OCI-LY1 (cell line): ENCODE results near the gene F11R.
A peak's percentile ranks its signal among the peaks of the same experiment; 100 is the strongest.

Source experiments
- H2AFZ ChIP-seq: fragments of 200-600 bp; sonication (generic), shearing (Covaris generic); 2 replicates; pipeline ENCODE4 v1.6.0; 2014; ENCODE audit warnings: antibody characterized with exemption, mild to moderate bottlenecking, low read length
- H3F3A ChIP-seq: fragments of 200-600 bp; sonication (generic), shearing (Covaris generic); 2 replicates; pipeline ENCODE4 v1.6.0; 2014; ENCODE audit warnings: mild to moderate bottlenecking, antibody characterized with exemption, low read length, moderate library complexity; ENCODE audit not compliant: insufficient read depth
- H3K27ac ChIP-seq: fragments of 200-600 bp; sonication (generic); 2 replicates; pipeline ENCODE4 v1.5.1; 2014; ENCODE audit warnings: low read length, mixed run types, mild to moderate bottlenecking, low read depth; ENCODE audit not compliant: poor library complexity, severe bottlenecking
- H3K27me3 ChIP-seq: fragments of 200-600 bp; sonication (generic); 2 replicates; pipeline ENCODE4 v1.6.0; 2014; ENCODE audit warnings: antibody characterized with exemption, mild to moderate bottlenecking, low read length, moderate library complexity; ENCODE audit not compliant: insufficient read depth
- H3K36me3 ChIP-seq: fragments of 200-600 bp; sonication (generic); 2 replicates; pipeline ENCODE4 v1.6.1; 2014; ENCODE audit warnings: mild to moderate bottlenecking, antibody characterized with exemption, low read length, moderate library complexity, mixed read lengths; ENCODE audit not compliant: insufficient read depth
- H3K4me1 ChIP-seq: fragments of 200-600 bp; sonication (generic); 2 replicates; pipeline ENCODE4 v1.5.1; 2014; ENCODE audit warnings: mild to moderate bottlenecking, low read length, moderate library complexity; ENCODE audit not compliant: insufficient read depth, severe bottlenecking
- H3K4me2 ChIP-seq: fragments of 200-600 bp; sonication (generic), shearing (Covaris generic); 2 replicates; pipeline ENCODE4 v1.6.1; 2014; ENCODE audit warnings: low read length
- H3K4me3 ChIP-seq: fragments of 200-600 bp; sonication (generic); 2 replicates; pipeline ENCODE4 v1.5.1; 2014; ENCODE audit warnings: low read length, low read depth, mild to moderate bottlenecking, mixed read lengths; ENCODE audit not compliant: poor library complexity, severe bottlenecking
- H3K79me2 ChIP-seq: fragments of 200-600 bp; shearing (Covaris generic); 2 replicates; pipeline ENCODE4 v1.6.1; 2016; ENCODE audit warnings: mixed run types, low read length, mixed read lengths; ENCODE audit not compliant: insufficient read depth
- H3K9ac ChIP-seq: fragments of 200-600 bp; sonication (generic), shearing (Covaris generic); 2 replicates; pipeline ENCODE4 v1.6.1; 2014; ENCODE audit warnings: mild to moderate bottlenecking, low read length, mixed read lengths
- H3K9me2 ChIP-seq: fragments of 200-600 bp; sonication (generic), shearing (Covaris generic); 2 replicates; pipeline ENCODE4 v1.6.1; 2014; ENCODE audit warnings: low read depth, mild to moderate bottlenecking, low read length, mixed read lengths
- H3K9me3 ChIP-seq: fragments of 200-600 bp; shearing (Covaris generic); 2 replicates; pipeline ENCODE4 v1.6.1; 2014; ENCODE audit warnings: low read length, mixed read lengths
- H4K20me1 ChIP-seq: fragments of 200-600 bp; sonication (generic), shearing (Covaris generic); 2 replicates; pipeline ENCODE4 v1.6.0; 2016; ENCODE audit warnings: mild to moderate bottlenecking, low read length; ENCODE audit not compliant: insufficient read depth
- EZH2 ChIP-seq: fragments of 200-600 bp; sonication (generic), shearing (Covaris generic); IDR thresholded peaks from 2 replicates; pipeline ENCODE4 v1.8.0; 2017; ENCODE audit warnings: borderline replicate concordance, mixed run types, mild to moderate bottlenecking, antibody characterized with exemption, low read length, moderate library complexity, mixed read lengths
- TF ChIP-seq, protein P1 (sequence below): fragments of 200-600 bp; sonication (generic), shearing (Covaris generic); IDR thresholded peaks from 2 replicates; pipeline ENCODE4 v1.5.1; 2017; ENCODE audit warnings: mild to moderate bottlenecking, antibody characterized with exemption, low read length, moderate library complexity, mixed read lengths

The F11R gene

DNA sequence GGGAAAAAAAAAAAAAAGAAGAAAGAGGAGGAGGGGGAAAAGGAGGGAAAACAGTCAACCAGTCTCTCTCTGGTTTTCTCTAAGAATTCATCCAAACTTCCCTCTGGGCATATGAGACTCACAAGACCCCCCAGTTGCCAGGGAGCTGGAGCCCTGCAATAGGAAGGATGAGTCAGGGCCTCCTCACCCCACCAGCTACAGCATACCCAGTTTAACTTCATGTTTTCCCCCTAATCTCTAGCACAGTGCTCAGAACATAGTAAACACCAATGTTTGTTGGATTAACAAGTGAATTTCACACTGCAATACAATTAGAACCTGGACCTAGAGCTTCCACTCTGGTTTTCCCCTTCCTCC, 7.8 kb downstream of the F11R start:
- Histone ChIP-seq H3K4me3 (peak overlapping the region; percentile 52), H3K9me2 (no peaks in the 10 kb centered on the region), H3K27ac (peak overlapping the region; percentile 75), H2AFZ (no peak overlapping the region), H3K4me2 (peak overlapping the region; percentile 79), H3K9ac (peak overlapping the region; percentile 56), H3K9me3 (no peaks in the 10 kb centered on the region), H3K4me1 (peaks cover 33% of the 10 kb centered on the region), H3K36me3 (0 out of 2 replicates have a peak, but pooled peaks cover 3% of the 10 kb centered on the region), H4K20me1 (no peaks in the 10 kb centered on the region), H3K79me2 (peaks cover 26% of the 10 kb centered on the region), H3K27me3 (no peaks in the 10 kb centered on the region), H3F3A (no peaks in the 10 kb centered on the region)
- TF ChIP-seq EZH2: no peak
- TF ChIP-seq, protein P1, sequence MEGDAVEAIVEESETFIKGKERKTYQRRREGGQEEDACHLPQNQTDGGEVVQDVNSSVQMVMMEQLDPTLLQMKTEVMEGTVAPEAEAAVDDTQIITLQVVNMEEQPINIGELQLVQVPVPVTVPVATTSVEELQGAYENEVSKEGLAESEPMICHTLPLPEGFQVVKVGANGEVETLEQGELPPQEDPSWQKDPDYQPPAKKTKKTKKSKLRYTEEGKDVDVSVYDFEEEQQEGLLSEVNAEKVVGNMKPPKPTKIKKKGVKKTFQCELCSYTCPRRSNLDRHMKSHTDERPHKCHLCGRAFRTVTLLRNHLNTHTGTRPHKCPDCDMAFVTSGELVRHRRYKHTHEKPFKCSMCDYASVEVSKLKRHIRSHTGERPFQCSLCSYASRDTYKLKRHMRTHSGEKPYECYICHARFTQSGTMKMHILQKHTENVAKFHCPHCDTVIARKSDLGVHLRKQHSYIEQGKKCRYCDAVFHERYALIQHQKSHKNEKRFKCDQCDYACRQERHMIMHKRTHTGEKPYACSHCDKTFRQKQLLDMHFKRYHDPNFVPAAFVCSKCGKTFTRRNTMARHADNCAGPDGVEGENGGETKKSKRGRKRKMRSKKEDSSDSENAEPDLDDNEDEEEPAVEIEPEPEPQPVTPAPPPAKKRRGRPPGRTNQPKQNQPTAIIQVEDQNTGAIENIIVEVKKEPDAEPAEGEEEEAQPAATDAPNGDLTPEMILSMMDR: no peak

DNA sequence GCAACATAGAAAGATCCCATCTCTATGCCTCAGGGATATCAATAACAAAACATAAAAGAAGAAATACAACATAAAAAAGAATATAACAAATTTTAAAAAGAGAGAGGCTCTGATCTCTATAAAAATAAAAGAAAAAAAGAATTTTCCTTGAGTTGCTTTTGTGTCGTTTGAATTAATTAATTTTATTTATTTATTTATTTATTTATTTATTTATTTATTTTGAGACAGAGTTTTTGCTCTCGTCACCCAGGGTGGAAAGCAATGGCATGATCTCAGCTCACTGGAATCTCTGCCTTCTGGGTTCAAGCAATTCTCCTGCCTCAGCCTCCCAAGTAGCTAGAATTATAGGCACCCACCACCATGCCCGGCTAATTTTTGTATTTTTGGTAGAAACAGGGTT, 8.5 kb downstream of the F11R start:
- Histone ChIP-seq H3K4me2 (no peak overlapping the region), H3K9me3 (no peaks in the 10 kb centered on the region), H3K79me2 (peaks cover 26% of the 10 kb centered on the region), H3K27ac (no peak overlapping the region), H4K20me1 (no peaks in the 10 kb centered on the region), H3K36me3 (0 out of 2 replicates have a peak, but pooled peaks cover 3% of the 10 kb centered on the region), H3K4me3 (no peak overlapping the region), H3K4me1 (peaks cover 27% of the 10 kb centered on the region), H3K9me2 (no peaks in the 10 kb centered on the region), H2AFZ (no peak overlapping the region), H3K27me3 (no peaks in the 10 kb centered on the region), H3K9ac (no peak overlapping the region), H3F3A (no peaks in the 10 kb centered on the region)
- TF ChIP-seq EZH2: no peak
- TF ChIP-seq, protein P1: no peak

DNA sequence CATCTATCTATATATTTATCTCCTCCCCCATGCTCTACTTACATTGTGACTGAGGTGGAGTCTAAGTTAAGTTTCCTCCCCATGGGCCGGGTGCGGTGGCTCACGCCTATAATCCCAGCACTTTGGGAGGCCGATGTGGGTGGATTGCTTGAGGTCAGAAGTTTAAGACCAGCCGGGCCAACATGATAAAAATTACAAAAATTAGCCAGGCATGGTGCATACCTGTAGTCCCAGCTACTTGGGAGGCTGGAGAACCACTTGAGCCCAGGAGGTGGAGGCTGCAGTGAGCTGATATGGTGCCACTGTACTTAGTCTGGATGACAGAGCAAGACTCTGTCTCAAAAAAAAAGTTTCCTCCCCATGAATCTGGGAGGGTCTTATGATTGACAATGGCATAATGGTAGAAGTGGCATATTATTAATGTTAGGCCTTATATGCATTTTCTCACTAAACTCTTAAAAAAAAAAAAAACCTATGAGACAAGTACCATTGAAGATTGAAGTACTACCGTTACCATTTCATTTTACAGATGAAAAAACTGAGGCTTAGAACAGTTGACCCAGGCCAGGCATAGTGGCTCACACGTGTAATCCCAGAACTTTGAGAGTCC, 11.2 kb downstream of the F11R start:
- Histone ChIP-seq H4K20me1 (no peaks in the 10 kb centered on the region), H3K36me3 (0 out of 2 replicates have a peak, but pooled peaks cover 3% of the 10 kb centered on the region), H3K4me3 (no peak overlapping the region), H3K9me2 (no peaks in the 10 kb centered on the region), H3F3A (no peaks in the 10 kb centered on the region), H3K4me2 (no peak overlapping the region), H3K9ac (no peak overlapping the region), H3K27ac (no peak overlapping the region), H3K4me1 (peaks cover 27% of the 10 kb centered on the region), H3K27me3 (no peaks in the 10 kb centered on the region), H3K79me2 (peaks cover 34% of the 10 kb centered on the region), H2AFZ (no peak overlapping the region), H3K9me3 (no peaks in the 10 kb centered on the region)
- TF ChIP-seq EZH2: no peak
- TF ChIP-seq, protein P1: no peak
